Nephron progenitor cell (in vitro differentiated cells): Measurements from ENCODE around the gene PROK1.

Source experiments
- DNase-seq: peaks from one replicate; pipeline ENCODE4 v3.0.0; 2021
- H3K27ac Mint-ChIP-seq: 2 replicates; pipeline ENCODE4 v1.8.0; 2021; ENCODE audit warnings: mild to moderate bottlenecking, moderate library complexity, mixed read lengths
- H3K27me3 Mint-ChIP-seq: 2 replicates; pipeline ENCODE4 v1.8.0; 2021; ENCODE audit warnings: mild to moderate bottlenecking, low read depth, mixed read lengths; ENCODE audit not compliant: poor library complexity
- H3K36me3 Mint-ChIP-seq: 2 replicates; pipeline ENCODE4 v1.8.0; 2021; ENCODE audit warnings: low read depth, mixed read lengths
- H3K4me1 Mint-ChIP-seq: 2 replicates; pipeline ENCODE4 v1.8.0; 2021; ENCODE audit warnings: mixed read lengths
- H3K4me3 Mint-ChIP-seq: 2 replicates; pipeline ENCODE4 v1.8.0; 2021; ENCODE audit warnings: mild to moderate bottlenecking, moderate library complexity, mixed read lengths
- H3K9me3 Mint-ChIP-seq: 2 replicates; pipeline ENCODE4 v1.8.0; 2021; ENCODE audit warnings: mild to moderate bottlenecking, moderate library complexity, mixed read lengths
- TF ChIP-seq, protein P1 (sequence below): fragments of 200-600 bp; sonication (generic); IDR thresholded peaks from 2 replicates; pipeline ENCODE4 v1.5.0; 2021; ENCODE audit warnings: antibody characterized with exemption

The PROK1 gene

DNA sequence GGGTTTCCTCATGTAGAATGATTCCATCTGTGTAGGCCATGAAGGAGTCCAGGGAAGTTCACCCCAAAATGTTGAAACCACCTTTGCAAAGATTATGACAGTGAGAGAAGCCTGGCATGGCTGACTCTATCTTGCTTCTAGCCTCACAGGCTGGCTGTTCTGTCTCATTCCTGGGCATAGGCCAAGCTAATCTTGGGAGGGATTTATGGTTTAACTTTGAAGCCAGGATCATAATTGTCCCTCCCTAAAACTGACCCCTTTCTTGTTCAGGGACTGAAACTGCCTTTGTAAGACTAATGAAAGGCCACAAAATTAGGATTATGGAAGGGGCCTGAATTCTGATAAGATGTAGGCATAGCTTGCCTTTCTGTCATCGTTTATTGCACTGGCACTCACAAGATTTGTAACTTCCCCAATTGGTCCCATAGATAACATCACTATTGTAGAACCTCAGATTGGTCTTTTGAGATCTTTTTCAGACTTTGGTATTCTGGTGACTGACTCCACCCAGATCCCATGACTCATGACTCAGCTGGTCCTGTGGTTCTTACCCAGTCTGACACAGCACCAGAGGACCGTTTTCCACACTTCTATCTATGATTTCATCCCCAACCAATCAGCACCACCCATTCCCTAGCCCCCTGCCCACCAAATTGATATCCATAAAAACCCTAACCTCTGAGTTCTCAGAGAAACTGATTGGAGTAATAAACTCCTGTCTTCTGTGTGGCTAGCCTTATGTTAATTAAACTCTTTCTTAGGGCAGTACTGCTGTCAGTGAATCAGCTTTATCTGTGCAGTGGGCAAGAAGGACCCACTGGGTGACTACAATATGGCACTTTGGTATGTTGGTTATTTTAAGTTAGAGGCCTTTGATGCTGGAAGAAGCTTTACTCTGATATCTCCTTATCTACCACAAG is 29.8 kb upstream of the PROK1 start:
- TF ChIP-seq, protein P1, sequence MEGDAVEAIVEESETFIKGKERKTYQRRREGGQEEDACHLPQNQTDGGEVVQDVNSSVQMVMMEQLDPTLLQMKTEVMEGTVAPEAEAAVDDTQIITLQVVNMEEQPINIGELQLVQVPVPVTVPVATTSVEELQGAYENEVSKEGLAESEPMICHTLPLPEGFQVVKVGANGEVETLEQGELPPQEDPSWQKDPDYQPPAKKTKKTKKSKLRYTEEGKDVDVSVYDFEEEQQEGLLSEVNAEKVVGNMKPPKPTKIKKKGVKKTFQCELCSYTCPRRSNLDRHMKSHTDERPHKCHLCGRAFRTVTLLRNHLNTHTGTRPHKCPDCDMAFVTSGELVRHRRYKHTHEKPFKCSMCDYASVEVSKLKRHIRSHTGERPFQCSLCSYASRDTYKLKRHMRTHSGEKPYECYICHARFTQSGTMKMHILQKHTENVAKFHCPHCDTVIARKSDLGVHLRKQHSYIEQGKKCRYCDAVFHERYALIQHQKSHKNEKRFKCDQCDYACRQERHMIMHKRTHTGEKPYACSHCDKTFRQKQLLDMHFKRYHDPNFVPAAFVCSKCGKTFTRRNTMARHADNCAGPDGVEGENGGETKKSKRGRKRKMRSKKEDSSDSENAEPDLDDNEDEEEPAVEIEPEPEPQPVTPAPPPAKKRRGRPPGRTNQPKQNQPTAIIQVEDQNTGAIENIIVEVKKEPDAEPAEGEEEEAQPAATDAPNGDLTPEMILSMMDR = no peak
- no peak for DNase-seq
- H3K27ac Mint-ChIP-seq = no peak overlapping the region
- no peaks in the 10 kb centered on the region for H3K27me3 Mint-ChIP-seq
- peaks cover 12% of the 10 kb centered on the region for H3K4me1 Mint-ChIP-seq
- H3K9me3 Mint-ChIP-seq = peaks cover 12% of the 10 kb centered on the region
- no peak overlapping the region for H3K4me3 Mint-ChIP-seq
- no peaks in the 10 kb centered on the region for H3K36me3 Mint-ChIP-seq

DNA sequence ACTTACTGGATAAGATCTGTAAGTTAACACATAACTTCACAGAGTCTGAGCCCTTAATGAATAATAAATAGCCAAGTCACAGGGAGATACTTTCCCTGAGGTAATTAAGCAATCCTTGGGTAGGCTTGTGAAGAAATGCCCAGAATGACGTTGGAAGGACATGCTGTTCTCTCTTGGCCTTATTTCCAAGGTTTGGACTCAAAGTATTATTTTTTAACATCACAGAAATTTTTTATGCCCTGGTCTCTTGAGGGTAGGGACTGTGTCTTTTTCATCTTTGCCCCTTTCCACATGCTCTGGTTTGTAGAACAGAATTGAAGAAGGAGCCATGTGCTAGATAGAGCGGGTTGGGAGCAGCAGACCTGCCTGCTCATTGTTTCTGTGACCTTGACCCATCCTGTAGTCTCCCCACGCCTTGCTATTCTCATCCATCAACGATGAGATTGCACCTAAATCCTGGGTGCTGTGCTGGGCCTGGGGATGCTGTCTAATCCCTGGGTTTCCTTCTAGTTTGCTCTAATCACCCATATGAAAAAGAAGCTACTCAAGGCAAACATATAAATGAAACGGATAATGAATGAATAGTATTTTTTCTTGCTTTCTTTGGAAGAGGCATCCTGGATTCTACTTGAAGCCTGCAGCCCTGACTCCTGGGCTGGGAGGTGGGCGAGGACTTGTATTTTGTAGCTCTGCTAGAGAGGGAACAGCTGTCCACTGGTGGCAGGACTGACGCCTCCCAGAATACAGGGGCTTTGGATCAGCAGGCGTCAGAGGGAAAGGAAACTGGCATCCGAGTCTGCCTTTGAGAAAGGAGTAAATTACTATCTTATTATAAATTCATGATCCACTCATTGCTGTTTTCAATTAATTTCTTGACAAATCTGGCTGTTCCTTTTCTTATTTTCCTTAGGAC is 26.0 kb upstream of the PROK1 start:
- TF ChIP-seq, protein P1 = no peak
- no peaks in the 10 kb centered on the region for H3K36me3 Mint-ChIP-seq
- peaks cover 1% of the 10 kb centered on the region for H3K27me3 Mint-ChIP-seq
- no peak overlapping the region for H3K27ac Mint-ChIP-seq
- H3K9me3 Mint-ChIP-seq = peaks cover 12% of the 10 kb centered on the region
- peaks cover 21% of the 10 kb centered on the region for H3K4me1 Mint-ChIP-seq
- no peak overlapping the region for H3K4me3 Mint-ChIP-seq
- no peak for DNase-seq

DNA sequence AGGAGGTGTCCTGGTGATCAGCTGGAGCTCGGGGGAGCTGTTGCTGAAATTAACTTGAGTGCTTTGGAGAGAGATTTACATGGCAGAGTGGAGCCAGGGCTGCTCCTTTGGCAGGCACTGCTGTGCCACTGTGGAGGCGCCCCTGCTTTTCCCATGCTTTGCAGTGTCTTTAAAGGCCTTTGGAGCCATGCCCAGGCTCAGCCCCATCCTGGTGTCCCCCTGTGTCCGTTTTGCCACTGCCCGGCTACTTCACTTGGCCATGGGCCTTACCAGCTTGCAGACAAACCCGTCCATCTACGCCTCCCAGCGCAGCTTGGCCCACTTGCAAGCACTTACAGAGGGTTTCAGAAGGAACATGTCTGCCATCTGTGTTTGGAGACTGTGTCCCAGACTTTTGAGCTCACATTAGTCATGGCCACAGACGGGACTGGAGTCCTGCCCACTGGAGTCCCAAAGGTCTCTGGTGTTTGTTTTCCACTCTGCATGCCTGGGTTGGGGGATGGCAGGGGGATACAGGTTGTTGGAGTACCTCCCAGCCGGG is 25.3 kb upstream of the PROK1 start:
- TF ChIP-seq, protein P1 = no peak
- peaks cover 12% of the 10 kb centered on the region for H3K9me3 Mint-ChIP-seq
- peaks cover 4% of the 10 kb centered on the region for H3K27me3 Mint-ChIP-seq
- peaks cover 27% of the 10 kb centered on the region for H3K4me1 Mint-ChIP-seq
- no peak for DNase-seq
- H3K4me3 Mint-ChIP-seq = no peak overlapping the region
- no peak overlapping the region for H3K27ac Mint-ChIP-seq
- no peaks in the 10 kb centered on the region for H3K36me3 Mint-ChIP-seq

DNA sequence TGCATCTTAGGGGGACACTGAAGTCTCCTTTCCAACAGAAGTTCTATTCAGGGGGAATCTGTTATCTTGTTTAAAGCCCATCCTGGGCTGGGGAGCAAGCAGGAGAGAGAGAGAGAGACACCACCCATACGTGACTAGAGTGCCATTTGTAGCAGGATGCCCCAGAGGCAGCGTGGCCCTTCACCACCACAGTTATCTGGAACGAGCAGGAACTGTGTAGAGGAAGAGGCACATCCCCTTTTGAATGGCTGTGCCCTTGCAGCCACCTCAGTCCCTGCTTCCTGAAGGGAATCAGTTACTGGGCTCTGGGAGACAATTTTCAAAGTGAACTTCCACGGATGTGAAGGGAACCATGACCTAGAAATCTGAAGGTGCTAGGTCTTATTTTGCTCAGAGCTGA is 24.1 kb upstream of the PROK1 start:
- no peak overlapping the region for H3K4me3 Mint-ChIP-seq
- H3K4me1 Mint-ChIP-seq = peaks cover 39% of the 10 kb centered on the region
- H3K9me3 Mint-ChIP-seq = peaks cover 2% of the 10 kb centered on the region
- peak overlapping the region; percentile 10 for H3K27ac Mint-ChIP-seq
- no peaks in the 10 kb centered on the region for H3K36me3 Mint-ChIP-seq
- TF ChIP-seq, protein P1 = no peak
- DNase-seq = no peak
- H3K27me3 Mint-ChIP-seq = peaks cover 7% of the 10 kb centered on the region

DNA sequence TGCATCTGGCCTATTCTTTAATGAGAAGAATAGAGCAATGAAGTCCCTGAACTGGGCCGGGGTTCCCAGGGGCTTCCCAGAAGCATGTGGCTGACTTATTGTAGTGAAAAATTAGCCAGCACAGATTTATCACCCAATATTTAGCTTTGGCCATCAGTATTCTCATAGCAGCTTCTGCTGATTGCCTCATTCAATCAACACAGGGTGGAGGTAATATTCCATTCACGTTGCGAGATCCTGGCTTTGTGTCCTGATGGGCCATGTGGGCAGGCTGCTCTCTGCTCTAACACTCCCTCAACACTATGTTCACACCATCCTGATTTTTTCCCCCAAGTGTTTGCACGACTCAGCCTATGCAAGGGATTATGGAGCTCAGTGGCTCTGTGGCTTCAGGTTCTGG is 22.0 kb upstream of the PROK1 start:
- Mint-ChIP-seq H3K27ac (no peak overlapping the region), H3K4me3 (no peak overlapping the region), H3K9me3 (no peaks in the 10 kb centered on the region), H3K27me3 (peaks cover 9% of the 10 kb centered on the region), H3K4me1 (peaks cover 53% of the 10 kb centered on the region), H3K36me3 (no peaks in the 10 kb centered on the region)
- TF ChIP-seq, protein P1 = no peak
- no peak for DNase-seq
